Stomach (tissue), 4 donors: ENCODE measurements around the gene NAP1L4.

Experiments used
- EP300 ChIP-seq: sonication (generic); formaldehyde crosslinking; IDR thresholded peaks from one replicate; pipeline ENCODE4 v1.6.1; 2017; ENCODE audit warnings: antibody characterized with exemption
- POLR2A ChIP-seq, 4 donors: fragments of 450-650 bp; IDR thresholded peaks; one replicate each; pipeline ENCODE4 v1.6.1; 2016; ENCODE audit warnings: antibody characterized with exemption in 4 of 4, control low read depth in 2 of 4, mild to moderate bottlenecking in 1 of 4, moderate library complexity in 1 of 4
- POLR2AphosphoS5 ChIP-seq, 3 donors: sonication (generic); formaldehyde crosslinking; IDR thresholded peaks; one replicate each; pipeline ENCODE4 v1.6.1; 2016; ENCODE audit warnings: antibody characterized with exemption in 3 of 3
- TF ChIP-seq, protein P1 (sequence below), 7 experiments: fragments of 450-650 bp in 4 of 7; fragments of 200-600 bp in 3 of 7; sonication (generic) in 3 of 7; IDR thresholded peaks; one replicate each; pipeline ENCODE4 v1.5.1; 2016 to 2019; ENCODE audit warnings: antibody characterized with exemption in 7 of 7, control low read depth in 2 of 7, mild to moderate bottlenecking in 1 of 7

GRCh38 chr11:2987881-2988861, 4.0 kb downstream of the NAP1L4 start:
- TF ChIP-seq, protein P1, sequence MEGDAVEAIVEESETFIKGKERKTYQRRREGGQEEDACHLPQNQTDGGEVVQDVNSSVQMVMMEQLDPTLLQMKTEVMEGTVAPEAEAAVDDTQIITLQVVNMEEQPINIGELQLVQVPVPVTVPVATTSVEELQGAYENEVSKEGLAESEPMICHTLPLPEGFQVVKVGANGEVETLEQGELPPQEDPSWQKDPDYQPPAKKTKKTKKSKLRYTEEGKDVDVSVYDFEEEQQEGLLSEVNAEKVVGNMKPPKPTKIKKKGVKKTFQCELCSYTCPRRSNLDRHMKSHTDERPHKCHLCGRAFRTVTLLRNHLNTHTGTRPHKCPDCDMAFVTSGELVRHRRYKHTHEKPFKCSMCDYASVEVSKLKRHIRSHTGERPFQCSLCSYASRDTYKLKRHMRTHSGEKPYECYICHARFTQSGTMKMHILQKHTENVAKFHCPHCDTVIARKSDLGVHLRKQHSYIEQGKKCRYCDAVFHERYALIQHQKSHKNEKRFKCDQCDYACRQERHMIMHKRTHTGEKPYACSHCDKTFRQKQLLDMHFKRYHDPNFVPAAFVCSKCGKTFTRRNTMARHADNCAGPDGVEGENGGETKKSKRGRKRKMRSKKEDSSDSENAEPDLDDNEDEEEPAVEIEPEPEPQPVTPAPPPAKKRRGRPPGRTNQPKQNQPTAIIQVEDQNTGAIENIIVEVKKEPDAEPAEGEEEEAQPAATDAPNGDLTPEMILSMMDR (IDR thresholded peaks at IDR 0.05): no peak
- no peak for TF ChIP-seq POLR2A (IDR thresholded peaks at IDR 0.05)
- TF ChIP-seq POLR2AphosphoS5 (IDR thresholded peaks at IDR 0.05): no peak
- TF ChIP-seq EP300: no peak
